Fibroblast of peridontal ligament (primary cell): Measurements from ENCODE around the gene BOC.
"Not testable (repeated sequence)": the region's sequence is repeated elsewhere in the genome, so short reads cannot be mapped to it uniquely, and the experiment has no call there.

ENCODE experiments used
- DNase-seq: peaks from one replicate; pipeline ENCODE4 v3.0.0-alpha.2; 2010; ENCODE audit errors: extremely low read depth

The BOC gene, protein sequence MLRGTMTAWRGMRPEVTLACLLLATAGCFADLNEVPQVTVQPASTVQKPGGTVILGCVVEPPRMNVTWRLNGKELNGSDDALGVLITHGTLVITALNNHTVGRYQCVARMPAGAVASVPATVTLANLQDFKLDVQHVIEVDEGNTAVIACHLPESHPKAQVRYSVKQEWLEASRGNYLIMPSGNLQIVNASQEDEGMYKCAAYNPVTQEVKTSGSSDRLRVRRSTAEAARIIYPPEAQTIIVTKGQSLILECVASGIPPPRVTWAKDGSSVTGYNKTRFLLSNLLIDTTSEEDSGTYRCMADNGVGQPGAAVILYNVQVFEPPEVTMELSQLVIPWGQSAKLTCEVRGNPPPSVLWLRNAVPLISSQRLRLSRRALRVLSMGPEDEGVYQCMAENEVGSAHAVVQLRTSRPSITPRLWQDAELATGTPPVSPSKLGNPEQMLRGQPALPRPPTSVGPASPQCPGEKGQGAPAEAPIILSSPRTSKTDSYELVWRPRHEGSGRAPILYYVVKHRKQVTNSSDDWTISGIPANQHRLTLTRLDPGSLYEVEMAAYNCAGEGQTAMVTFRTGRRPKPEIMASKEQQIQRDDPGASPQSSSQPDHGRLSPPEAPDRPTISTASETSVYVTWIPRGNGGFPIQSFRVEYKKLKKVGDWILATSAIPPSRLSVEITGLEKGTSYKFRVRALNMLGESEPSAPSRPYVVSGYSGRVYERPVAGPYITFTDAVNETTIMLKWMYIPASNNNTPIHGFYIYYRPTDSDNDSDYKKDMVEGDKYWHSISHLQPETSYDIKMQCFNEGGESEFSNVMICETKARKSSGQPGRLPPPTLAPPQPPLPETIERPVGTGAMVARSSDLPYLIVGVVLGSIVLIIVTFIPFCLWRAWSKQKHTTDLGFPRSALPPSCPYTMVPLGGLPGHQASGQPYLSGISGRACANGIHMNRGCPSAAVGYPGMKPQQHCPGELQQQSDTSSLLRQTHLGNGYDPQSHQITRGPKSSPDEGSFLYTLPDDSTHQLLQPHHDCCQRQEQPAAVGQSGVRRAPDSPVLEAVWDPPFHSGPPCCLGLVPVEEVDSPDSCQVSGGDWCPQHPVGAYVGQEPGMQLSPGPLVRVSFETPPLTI

GRCh38 chr3:113211330-113212149, at the start of gene BOC:
TSS of gene BOC (plus strand) at chr3:113211557. CDS start at chr3:113249803, 38,246 bp downstream.
- DNase-seq: peak; percentile 76

DNA sequence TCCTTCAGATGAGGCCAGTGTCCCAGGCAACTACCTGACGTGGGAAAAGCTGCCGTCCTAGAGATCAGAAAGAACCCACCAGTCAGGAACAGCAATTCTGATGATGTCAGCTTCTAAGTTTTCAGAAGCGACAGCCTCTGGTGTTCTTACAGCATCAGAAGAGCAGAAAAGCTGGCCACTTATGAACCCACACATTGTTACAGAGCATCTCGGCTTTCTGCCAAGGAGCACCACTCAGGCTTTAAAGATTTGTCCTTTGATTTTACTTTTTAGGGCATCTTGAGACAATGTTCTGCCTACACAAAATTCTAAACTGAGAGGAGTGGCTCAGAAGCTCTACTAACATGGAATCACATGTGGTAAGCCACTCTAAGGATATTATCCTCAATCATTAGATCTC, 49.7 kb upstream of the BOC start:
- DNase-seq: no peak

DNA sequence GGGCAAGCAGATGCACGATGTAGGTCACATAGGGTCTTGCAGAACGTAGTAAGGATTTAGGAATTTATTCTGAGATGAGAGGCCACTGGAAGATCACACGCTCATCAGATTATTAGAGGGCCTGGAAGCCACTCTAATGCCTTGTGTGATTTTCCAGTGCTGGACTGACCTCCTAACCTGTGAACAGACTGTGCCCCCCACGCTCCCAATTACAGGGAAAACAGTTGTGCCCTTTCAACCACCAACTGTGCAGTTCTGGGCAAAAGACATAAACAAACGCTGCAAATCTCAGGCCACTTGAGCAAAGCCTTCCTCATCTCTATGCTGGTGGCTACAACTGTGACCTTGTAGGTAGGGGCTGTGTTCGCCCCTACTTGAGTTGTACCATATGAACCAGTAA, 48.2 kb upstream of the BOC start:
- DNase-seq: no peak

DNA sequence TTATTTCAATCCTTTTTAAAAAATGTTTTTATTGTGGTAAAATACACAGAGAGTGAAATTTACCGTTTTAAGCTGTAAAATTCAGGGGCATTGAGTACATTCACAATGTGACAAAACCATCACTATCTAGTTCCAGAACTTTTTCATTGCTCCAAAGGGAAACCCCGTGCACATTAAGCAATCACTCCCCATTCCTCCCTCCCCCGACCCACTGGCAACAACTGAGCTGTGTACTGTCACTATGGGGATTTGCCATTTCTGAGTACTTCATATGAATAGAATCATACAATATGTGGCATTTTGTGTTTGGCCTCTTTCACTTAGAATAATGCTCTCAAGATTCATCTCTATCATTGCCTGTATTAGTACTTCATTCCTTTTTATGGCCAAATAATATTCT, 45.5 kb upstream of the BOC start:
- no peak for DNase-seq

DNA sequence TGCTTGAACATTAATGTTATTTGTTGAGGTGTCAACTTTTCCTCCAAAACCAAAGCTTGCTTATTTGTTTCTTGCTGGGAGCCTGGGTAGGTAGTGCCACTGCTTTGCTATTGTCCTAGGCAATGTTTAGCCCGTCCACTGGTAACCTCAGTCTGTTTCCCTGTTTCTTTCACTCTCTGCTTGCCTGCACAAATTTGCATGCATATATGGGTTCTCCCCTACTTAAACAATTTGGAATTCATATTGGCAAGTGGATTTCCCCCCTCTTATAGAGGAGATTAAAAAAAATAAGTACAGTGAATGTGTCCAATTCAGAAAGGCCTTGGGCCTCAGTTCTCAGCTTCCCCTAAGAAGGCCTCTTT, 45.0 kb upstream of the BOC start:
- DNase-seq: no peak

DNA sequence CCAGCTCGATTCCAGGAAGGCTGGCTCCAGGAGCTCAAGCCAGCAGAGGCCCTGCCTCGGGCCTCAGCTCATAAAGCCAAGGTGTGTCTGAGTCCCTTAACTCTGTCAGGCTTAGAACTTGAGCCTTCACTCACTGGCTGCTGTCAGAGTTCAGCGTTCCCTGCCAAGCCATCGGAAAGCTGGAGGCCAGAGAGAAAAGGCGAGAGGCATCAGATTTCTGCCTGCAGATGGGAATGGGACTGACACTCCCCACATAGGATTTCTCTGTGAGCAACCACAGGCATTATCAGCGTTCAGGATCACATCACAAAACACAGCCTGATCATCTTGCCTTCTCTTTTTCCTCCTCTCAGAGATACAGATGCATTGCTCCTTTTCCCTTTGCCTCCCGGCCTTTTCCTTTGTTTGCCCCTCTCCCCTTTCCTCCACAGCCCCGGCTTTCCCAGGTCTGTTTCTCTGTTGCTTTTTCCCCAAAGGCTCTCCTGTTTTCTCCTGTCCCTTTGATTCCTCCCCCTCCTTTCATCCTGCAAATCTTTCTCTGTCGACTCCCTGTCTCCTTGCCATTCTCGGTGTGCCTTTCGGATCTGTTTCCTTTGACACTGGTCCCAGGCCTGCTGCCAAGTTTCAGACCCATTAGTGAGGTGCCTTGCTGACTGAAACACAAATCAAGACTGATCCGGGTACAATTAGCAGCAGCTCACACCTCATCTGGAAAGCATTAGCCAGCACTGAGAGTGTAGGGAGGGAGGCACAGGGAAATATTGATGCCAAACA, 44.5 kb upstream of the BOC start:
- DNase-seq: peak; percentile 74

DNA sequence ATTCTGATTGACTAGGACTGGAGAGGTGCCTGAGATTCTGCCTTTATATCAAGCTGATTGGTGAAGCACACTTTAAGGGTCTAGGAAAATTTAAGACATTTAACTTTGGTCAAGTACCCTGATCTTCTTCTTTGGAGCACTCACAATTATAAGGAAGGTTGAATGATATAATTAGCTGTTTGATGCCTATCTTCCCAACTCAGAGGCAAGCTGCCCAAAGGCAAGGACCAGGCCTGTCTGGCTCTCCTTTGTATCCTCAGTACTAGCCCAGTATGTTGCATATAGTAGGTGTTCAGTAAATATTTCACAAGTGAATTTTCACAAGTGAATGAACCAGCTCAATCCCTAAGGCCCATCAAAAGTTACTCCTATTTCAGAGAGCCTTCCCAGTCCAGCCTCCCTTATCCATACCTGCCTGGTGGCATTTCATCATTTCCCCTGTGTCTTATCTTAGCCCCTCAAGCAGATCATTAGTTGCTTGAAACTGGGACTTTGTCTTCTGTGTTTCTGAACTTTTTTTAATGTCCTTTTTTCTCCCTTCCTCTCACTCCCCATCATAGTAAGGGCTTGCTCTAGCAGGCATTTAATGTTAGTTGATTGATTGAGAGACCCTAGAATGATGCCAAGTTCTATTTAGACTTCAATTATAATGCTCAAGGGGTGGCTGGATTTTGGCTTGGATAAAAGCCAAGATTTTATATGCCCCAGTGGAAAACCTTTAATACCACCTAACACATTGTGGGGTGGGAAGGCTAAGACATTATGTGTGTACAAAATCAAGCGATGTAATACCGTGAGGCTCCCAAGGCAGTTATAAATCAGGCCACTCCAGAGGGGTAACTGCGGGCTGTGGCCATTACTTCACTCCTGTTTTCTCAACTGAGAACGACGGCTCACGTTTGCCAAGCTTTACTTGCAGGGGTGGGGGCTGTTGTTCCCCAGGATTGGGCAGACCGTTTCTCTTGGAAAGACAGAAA, 43.2 kb upstream of the BOC start:
- no peak for DNase-seq

DNA sequence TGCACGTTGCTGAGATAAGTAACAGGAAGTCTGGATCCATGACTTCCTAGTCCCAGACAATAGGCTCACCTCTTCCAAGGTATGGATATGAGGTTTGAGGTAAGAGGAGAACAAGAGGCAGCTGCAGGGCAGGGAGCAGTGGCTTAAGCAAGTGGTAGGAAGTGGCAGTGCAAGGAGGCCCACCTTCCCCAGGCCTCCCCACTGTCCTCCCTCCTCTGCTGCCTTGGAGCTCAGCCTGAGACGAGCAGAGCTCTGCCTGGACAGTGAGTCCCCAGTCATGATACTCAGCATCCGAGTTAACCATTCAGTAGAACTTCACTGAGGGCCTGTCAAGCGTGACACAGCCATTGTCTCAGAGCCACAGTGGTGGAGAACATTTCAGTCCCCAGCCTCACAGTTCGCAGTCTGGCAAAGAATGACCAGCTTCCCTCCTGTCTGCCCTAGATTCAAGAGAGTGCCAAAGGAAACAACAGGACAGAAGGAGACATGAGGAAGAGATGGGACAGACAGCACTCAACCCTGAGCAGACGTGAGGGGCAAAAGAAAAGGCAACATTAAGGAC, 41.4 kb upstream of the BOC start:
- DNase-seq: no peak

GRCh38 chr3:113170771-113171170, 40.6 kb upstream of the BOC start:
- DNase-seq: no peak

- DNase-seq: not testable (repeated sequence)
Measured at GRCh38 chr3:113171675-113172300, 39.6 kb upstream of the BOC start.

GRCh38 chr3:113173102-113173501, 38.3 kb upstream of the BOC start:
- no peak for DNase-seq

- DNase-seq: no peak
Measured at GRCh38 chr3:113174304-113174703, 37.1 kb upstream of the BOC start.

GRCh38 chr3:113174801-113175485, 36.4 kb upstream of the BOC start:
- DNase-seq: peak; percentile 49

DNA sequence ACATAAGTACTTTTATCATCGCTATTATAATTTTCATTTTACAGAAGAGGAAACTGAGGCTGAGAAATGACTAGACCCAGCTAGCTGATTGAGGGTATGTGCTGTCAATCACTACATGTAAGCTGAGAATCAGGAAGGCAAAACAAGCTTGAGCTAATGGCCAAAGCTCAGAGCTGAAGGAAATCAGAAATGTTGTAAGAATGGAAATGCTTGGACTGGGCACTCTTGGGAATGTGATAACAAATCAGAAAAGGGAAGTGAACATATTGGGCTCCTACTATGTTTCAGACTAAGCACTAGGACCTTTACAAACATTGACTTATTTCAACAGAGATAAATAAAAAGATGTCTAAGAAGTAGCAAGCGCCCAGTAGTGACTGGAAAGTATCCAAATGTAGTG, 33.8 kb upstream of the BOC start:
- no peak for DNase-seq

DNA sequence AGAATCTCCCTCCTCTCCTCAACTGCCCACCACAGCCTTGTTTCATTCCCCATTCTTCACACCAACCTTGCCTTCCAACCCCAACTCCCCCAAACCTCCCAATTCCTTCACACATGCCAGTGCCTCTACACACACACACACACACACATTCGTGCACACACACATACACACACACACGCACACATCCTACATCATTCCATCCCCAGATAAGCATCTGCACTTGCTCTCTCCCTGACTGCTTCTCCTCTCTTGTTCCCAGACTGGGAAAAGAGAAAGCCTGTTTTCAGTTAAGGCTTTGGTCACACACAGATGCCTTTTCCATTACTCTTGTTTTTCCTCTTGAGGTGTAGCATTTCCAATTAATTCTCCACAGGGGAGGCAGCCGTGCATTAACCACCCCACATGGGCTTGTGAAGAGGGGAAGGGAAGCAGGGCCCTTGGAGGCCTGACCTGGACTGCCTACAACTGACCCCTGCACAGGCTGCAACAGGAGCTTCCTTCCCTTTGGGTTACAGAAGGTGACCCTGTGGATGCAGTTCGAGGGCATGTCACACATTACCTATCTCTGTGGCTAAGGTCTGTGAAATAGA, 32.0 kb upstream of the BOC start:
- no peak for DNase-seq

DNA sequence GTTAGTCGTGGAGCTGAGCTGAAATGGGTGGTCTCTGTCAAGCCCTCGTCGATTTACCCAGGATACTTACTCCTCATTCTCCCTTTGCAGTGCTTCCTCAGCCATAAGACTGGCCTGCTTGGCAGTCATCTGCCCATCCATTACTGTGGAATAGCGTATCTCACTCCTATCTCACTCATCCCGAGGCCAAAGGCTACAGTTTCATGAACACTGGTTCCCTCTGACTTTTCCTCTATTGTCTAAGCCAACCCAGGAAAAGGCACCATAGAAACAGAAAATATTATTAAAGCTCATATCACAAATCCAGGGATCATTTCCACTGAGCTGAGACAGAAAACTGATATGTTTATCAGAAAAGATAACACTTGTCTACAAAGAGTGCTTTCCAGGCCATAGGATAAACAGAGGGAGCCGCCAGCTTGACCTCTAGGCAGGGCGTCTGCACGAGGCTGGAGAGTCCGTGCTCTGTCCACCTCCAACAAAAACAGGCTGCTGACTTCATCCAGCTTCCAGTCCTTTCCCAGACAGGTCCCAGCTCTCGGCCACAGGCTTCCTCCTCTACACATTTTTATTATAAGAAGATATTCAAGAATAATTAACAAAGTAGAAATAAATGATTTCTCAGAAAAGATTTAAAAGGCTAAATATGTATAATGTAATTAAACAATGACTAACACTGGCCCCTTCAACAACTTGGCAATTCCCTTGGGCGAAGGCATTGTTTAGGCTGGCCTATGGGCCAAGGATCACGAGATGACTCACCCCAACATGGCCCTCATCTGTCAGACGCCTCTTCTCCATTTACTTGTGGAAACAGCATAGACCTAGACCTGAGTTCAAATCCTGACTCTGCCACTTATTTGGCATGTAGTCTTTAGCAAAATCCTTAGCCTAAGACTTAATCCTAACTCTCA, 27.4 kb upstream of the BOC start:
- DNase-seq: no peak
